Smooth muscle cell (in vitro differentiated cells): ENCODE data around the gene TMEM222. TPM values are rescaled to one million over a fixed set of nuclear protein-coding genes. Genes with fewer than 3 reads are reported as not detected.

Source experiments
- DNase-seq: peaks from one replicate; lab custom pipeline; 2025; ENCODE audit not compliant: unreplicated experiment; lab: John Stamatoyannopoulos, UW
- H2AFZ ChIP-seq: fragments of 200-600 bp; sonication (generic); 2 replicates; pipeline ENCODE4 v1.6.0; 2016; ENCODE audit warnings: antibody characterized with exemption, low read depth, mild to moderate bottlenecking
- H3F3A ChIP-seq: fragments of 200-600 bp; sonication (generic); 2 replicates; pipeline ENCODE4 v1.6.0; 2017; ENCODE audit warnings: antibody characterized with exemption, low read depth
- H3K27ac ChIP-seq: fragments of 200-600 bp; sonication (generic); 2 replicates; pipeline ENCODE4 v1.5.1; 2016; ENCODE audit warnings: low read depth, mild to moderate bottlenecking
- H3K27me3 ChIP-seq: fragments of 200-600 bp; sonication (generic); 2 replicates; pipeline ENCODE4 v1.6.1; 2016; ENCODE audit warnings: low read depth, mild to moderate bottlenecking
- H3K36me3 ChIP-seq: fragments of 200-600 bp; sonication (generic); 2 replicates; pipeline ENCODE4 v1.5.1; 2016; ENCODE audit warnings: low read depth
- H3K4me1 ChIP-seq: fragments of 200-600 bp; sonication (generic); 2 replicates; pipeline ENCODE4 v1.5.1; 2016; ENCODE audit warnings: low read depth
- H3K4me2 ChIP-seq: fragments of 200-600 bp; sonication (generic); 2 replicates; pipeline ENCODE4 v1.6.0; 2016; ENCODE audit warnings: mild to moderate bottlenecking
- H3K4me3 ChIP-seq: fragments of 200-600 bp; sonication (generic); 2 replicates; pipeline ENCODE4 v1.5.1; 2016; ENCODE audit warnings: mild to moderate bottlenecking
- H3K79me2 ChIP-seq: fragments of 200-600 bp; sonication (generic); 2 replicates; pipeline ENCODE4 v1.6.0; 2016; ENCODE audit warnings: low read depth, mild to moderate bottlenecking
- H3K9ac ChIP-seq: fragments of 200-600 bp; sonication (generic); 2 replicates; pipeline ENCODE4 v1.6.0; 2016; ENCODE audit warnings: low read depth
- H3K9me3 ChIP-seq: fragments of 200-600 bp; sonication (generic); replicated peaks from 2 replicates; pipeline ENCODE4 v1.5.1; 2016; ENCODE audit warnings: low read depth
- H4K20me1 ChIP-seq: fragments of 200-600 bp; sonication (generic); 2 replicates; pipeline ENCODE4 v1.6.0; 2016; ENCODE audit warnings: low read depth
- CTCF ChIP-seq: fragments of 200-600 bp; sonication (generic); IDR thresholded peaks from 2 replicates; pipeline ENCODE4 v1.5.1; 2017; ENCODE audit warnings: borderline replicate concordance, mild to moderate bottlenecking, antibody characterized with exemption; ENCODE audit not compliant: insufficient read depth, poor library complexity, severe bottlenecking
- WGBS: methylation state at CpG from one replicate; pipeline ENCODE4 v1.1.7; 2016; ENCODE audit warnings: low lambda C conversion rate; 5-methylcytosine and 5-hydroxymethylcytosine counted together
- polyA plus RNA-seq: library from polyadenylated mRNA; unstranded; fragments of >200 nt; fragmentation: Nextera tagmentation; extraction: Ambion mirVana; gene quantifications from 2 replicates; pipeline ENCODE4 v1.2.1, GENCODE V29; 2016
- total RNA-seq: library from RNA; depleted of rRNA; stranded (reverse); fragments of >200 nt; gene quantifications from 2 replicates; pipeline ENCODE4 v1.2.3, GENCODE V29; 2014

TMEM222 gene
- total and polyA plus RNA-seq, 2 experiments from 2014 or later = 28.0 to 49.3 TPM

DNA sequence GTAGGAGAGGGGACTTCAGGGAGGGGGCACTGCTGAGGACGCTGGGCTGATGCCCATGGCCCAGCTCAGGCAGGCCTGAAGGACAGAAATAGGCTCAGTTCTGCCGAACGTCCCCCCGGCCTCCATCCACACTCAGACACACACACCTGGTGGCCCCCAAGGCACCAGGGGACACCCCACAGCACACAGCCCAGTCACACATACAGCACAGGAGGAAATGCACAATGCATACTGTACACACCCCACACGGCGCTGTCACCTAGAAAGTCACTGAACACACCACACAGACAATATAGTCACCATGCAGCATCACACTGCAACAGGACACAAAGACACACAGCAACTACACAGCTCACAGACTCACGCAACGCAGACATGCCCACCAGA, 20.4 kb downstream of the TMEM222 start:
- no peak overlapping the region for H2AFZ ChIP-seq
- 79% methylated on average over 6 of the region's 8 CpGs for WGBS

DNA sequence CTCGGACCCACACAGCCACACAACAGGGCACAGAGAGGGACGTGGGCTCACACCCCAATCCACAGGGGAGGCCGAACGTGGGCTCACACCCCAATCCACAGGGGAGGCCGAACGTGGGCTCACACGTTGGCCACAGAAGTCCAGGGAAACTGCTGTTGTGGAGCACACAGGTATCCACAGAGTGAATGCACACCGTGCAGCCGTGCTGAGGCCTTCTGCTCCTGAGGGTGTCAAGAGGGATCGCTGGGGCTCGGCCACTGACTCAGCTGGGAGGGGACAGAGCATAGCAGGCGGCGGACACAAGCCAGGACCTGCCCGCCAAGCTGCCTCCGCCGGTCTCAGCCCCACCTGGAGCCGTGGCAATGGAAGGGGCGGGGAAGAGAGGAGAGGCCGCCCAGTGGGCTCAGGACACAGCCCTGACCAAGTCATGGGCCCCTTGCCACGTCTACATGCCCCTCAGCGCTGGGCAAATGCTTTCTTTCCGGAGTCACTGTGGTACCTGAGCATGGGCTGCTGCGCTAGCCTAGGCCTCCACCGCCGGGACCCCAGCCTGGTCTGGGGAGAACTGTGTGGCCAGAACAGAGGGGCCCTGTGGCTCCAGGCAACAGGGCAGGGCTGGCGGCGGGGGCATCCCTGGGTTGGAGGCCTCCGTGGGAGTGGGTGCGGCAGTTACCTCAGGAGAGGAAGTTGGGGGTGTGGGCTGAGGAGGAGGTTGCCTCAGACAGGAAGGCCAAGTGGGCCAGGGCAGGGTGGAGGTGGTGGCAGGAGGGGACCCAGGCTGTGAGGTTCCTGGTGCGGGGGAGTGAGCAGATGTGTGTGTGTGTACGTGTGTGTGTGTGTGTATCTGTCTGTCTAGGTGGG, 21.0 kb downstream of the TMEM222 start:
- H3K4me2 ChIP-seq = peak overlapping the region; percentile 84
- H3K27ac ChIP-seq = peak overlapping the region; percentile 77
- 61% methylated on average over 31 of the region's 31 CpGs for WGBS

More for the DNA sequence above, 20.4 kb downstream of the TMEM222 start:
- H4K20me1 ChIP-seq = no peaks in the 10 kb centered on the region
- DNase-seq = no peak
- H3F3A ChIP-seq = no peaks in the 10 kb centered on the region
- peak overlapping the region; percentile 84 for H3K4me2 ChIP-seq
- peak overlapping the region; percentile 65 for H3K9ac ChIP-seq
- peak overlapping the region; percentile 77 for H3K27ac ChIP-seq
- no peaks in the 10 kb centered on the region for H3K27me3 ChIP-seq
- H3K4me1 ChIP-seq = peaks cover 33% of the 10 kb centered on the region
- no peaks in the 10 kb centered on the region for H3K9me3 ChIP-seq
- peak overlapping the region; percentile 40 for H3K4me3 ChIP-seq
- no peak for TF ChIP-seq CTCF
- no peaks in the 10 kb centered on the region for H3K36me3 ChIP-seq
- no peaks in the 10 kb centered on the region for H3K79me2 ChIP-seq

DNA sequence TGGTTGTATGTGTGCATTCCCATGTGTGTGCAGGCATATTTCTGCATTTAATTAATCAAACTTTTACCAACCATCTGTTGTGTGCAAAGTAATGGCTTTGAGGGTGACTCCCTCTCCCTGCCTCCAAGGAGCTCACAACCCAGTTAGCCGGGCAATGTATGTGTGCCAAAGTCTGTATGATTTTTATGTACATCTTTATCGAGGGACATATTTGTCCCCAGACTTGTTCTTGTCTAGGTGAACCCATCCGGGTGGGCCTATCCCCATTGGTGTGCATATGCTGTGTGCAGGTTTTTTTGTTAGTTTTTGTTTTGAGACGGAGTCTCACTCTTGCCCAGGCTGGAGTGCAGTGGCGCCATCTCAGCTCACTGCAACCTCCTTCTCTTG, 21.7 kb downstream of the TMEM222 start:
- H3K27ac ChIP-seq = peak overlapping the region; percentile 77
- peak overlapping the region; percentile 49 for H3K9ac ChIP-seq
- H3K4me3 ChIP-seq = peak overlapping the region; percentile 40
- no peak overlapping the region for H2AFZ ChIP-seq
- H3K27me3 ChIP-seq = no peaks in the 10 kb centered on the region
- no peaks in the 10 kb centered on the region for H4K20me1 ChIP-seq
- H3K79me2 ChIP-seq = no peaks in the 10 kb centered on the region
- no peak for DNase-seq
- H3F3A ChIP-seq = no peaks in the 10 kb centered on the region
- 88% methylated on average over 5 of the region's 5 CpGs for WGBS
- no peak for TF ChIP-seq CTCF
- H3K4me2 ChIP-seq = peak overlapping the region; percentile 84
- no peaks in the 10 kb centered on the region for H3K9me3 ChIP-seq
- peaks cover 33% of the 10 kb centered on the region for H3K4me1 ChIP-seq
- no peaks in the 10 kb centered on the region for H3K36me3 ChIP-seq

More for the DNA sequence above, 21.0 kb downstream of the TMEM222 start:
- no peaks in the 10 kb centered on the region for H4K20me1 ChIP-seq
- no peaks in the 10 kb centered on the region for H3K9me3 ChIP-seq
- no peaks in the 10 kb centered on the region for H3K36me3 ChIP-seq
- peaks cover 33% of the 10 kb centered on the region for H3K4me1 ChIP-seq
- H3K79me2 ChIP-seq = no peaks in the 10 kb centered on the region
- H2AFZ ChIP-seq = no peak overlapping the region
- H3K27me3 ChIP-seq = no peaks in the 10 kb centered on the region
- peak overlapping the region; percentile 40 for H3K4me3 ChIP-seq
- H3F3A ChIP-seq = no peaks in the 10 kb centered on the region
- peak overlapping the region; percentile 65 for H3K9ac ChIP-seq
- no peak for DNase-seq
- no peak for TF ChIP-seq CTCF
